KMS-11 (cell line): Measurements from ENCODE around the gene MYO1E.

Experiments used
- H2AFZ ChIP-seq: fragments of 200-600 bp; sonication (generic); 2 replicates; pipeline ENCODE4 v1.6.1; 2016; ENCODE audit warnings: antibody characterized with exemption, mixed run types, low read depth
- H3K27ac ChIP-seq: fragments of 200-600 bp; sonication (generic); 2 replicates; pipeline ENCODE4 v1.6.1; 2016; ENCODE audit warnings: mild to moderate bottlenecking, mixed run types
- H3K27me3 ChIP-seq: fragments of 200-600 bp; sonication (generic); 2 replicates; pipeline ENCODE4 v1.6.1; 2017; ENCODE audit warnings: mild to moderate bottlenecking, low read depth, mixed run types, moderate library complexity; ENCODE audit not compliant: insufficient read depth
- H3K36me3 ChIP-seq: fragments of 200-600 bp; sonication (generic); 2 replicates; pipeline ENCODE4 v1.6.1; 2017; ENCODE audit warnings: mild to moderate bottlenecking, mixed run types; ENCODE audit not compliant: insufficient read depth
- H3K4me1 ChIP-seq: fragments of 200-600 bp; sonication (generic); 2 replicates; pipeline ENCODE4 v1.6.1; 2016; ENCODE audit warnings: mild to moderate bottlenecking, low read depth, mixed run types; ENCODE audit not compliant: poor library complexity, severe bottlenecking
- H3K4me2 ChIP-seq: fragments of 200-600 bp; sonication (generic); 2 replicates; pipeline ENCODE4 v1.7.0; 2016; ENCODE audit warnings: mild to moderate bottlenecking, mixed run types
- H3K4me3 ChIP-seq: fragments of 200-600 bp; sonication (generic); IDR thresholded peaks from 2 replicates; pipeline ENCODE4 v1.6.1; 2017; ENCODE audit warnings: low read depth, low read length, mixed read lengths; ENCODE audit not compliant: insufficient read depth
- H3K79me2 ChIP-seq: fragments of 200-600 bp; sonication (generic); 2 replicates; pipeline ENCODE4 v1.6.1; 2016; ENCODE audit warnings: low read depth, mixed run types; ENCODE audit not compliant: insufficient read depth
- H3K9ac ChIP-seq: fragments of 200-600 bp; sonication (generic); 2 replicates; pipeline ENCODE4 v1.6.1; 2016; ENCODE audit warnings: mild to moderate bottlenecking, mixed run types
- H4K20me1 ChIP-seq: fragments of 200-600 bp; sonication (generic); 2 replicates; pipeline ENCODE4 v1.6.1; 2016; ENCODE audit warnings: mild to moderate bottlenecking, mixed run types; ENCODE audit not compliant: insufficient read depth
- TF ChIP-seq, protein P1 (sequence below): fragments of 200-600 bp; sonication (generic); conservative IDR thresholded peaks from 2 replicates; pipeline ENCODE4 v1.6.1; 2017; ENCODE audit warnings: low read depth, mild to moderate bottlenecking, antibody characterized with exemption, low read length, moderate library complexity, mixed read lengths

The MYO1E gene

DNA sequence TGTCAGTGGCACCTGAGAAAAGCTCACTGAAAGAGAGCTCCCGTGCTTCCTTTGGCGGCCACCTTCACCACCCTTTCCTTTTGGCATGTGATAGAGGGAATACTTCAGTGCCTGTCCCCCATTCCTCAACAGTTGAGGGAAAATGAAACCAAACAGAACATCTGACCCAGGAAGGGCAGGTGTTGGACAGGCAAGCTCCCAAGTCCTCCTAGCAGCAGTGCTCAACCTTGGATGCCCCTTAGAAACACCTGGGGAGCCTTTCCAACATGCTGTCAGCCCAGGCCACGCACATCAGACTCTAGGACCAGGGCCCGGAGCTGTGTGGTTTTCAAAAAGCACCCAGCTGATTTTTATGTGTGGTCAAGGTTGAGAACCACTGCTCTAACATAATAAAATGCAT is 143.7 kb downstream of the MYO1E start:
- Histone ChIP-seq H3K9ac (no peak overlapping the region), H4K20me1 (no peaks in the 10 kb centered on the region), H3K27ac (no peak overlapping the region), H3K4me3 (no peak overlapping the region), H3K4me1 (no peaks in the 10 kb centered on the region), H3K27me3 (no peaks in the 10 kb centered on the region), H3K36me3 (no peaks in the 10 kb centered on the region), H2AFZ (no peak overlapping the region), H3K4me2 (no peak overlapping the region), H3K79me2 (no peaks in the 10 kb centered on the region)
- TF ChIP-seq, protein P1, sequence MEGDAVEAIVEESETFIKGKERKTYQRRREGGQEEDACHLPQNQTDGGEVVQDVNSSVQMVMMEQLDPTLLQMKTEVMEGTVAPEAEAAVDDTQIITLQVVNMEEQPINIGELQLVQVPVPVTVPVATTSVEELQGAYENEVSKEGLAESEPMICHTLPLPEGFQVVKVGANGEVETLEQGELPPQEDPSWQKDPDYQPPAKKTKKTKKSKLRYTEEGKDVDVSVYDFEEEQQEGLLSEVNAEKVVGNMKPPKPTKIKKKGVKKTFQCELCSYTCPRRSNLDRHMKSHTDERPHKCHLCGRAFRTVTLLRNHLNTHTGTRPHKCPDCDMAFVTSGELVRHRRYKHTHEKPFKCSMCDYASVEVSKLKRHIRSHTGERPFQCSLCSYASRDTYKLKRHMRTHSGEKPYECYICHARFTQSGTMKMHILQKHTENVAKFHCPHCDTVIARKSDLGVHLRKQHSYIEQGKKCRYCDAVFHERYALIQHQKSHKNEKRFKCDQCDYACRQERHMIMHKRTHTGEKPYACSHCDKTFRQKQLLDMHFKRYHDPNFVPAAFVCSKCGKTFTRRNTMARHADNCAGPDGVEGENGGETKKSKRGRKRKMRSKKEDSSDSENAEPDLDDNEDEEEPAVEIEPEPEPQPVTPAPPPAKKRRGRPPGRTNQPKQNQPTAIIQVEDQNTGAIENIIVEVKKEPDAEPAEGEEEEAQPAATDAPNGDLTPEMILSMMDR = no peak

DNA sequence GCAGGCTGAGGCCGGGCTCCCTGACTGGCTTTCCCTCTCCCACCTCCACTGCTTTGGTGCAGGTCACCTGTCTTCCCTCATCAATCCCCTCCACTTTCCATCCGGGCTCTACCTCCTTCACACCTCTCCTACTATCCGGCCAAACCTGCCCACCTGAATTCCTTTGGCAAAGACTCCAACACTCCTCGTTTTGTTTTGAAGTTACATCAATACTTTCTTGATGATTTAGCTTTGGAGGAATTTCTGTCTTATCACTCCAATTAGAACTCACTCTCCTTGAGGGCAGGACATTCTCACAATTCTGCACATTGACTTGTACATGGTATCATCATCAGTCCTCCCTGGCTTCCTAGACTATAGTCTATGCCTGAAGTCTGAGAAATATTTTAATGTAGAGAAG is 145.7 kb downstream of the MYO1E start:
- no peaks in the 10 kb centered on the region for H3K4me1 ChIP-seq
- H3K79me2 ChIP-seq = no peaks in the 10 kb centered on the region
- no peak overlapping the region for H3K27ac ChIP-seq
- no peaks in the 10 kb centered on the region for H3K27me3 ChIP-seq
- TF ChIP-seq, protein P1 = no peak
- H3K36me3 ChIP-seq = no peaks in the 10 kb centered on the region
- H2AFZ ChIP-seq = no peak overlapping the region
- no peak overlapping the region for H3K4me3 ChIP-seq
- no peak overlapping the region for H3K9ac ChIP-seq
- no peak overlapping the region for H3K4me2 ChIP-seq
- H4K20me1 ChIP-seq = no peaks in the 10 kb centered on the region

DNA sequence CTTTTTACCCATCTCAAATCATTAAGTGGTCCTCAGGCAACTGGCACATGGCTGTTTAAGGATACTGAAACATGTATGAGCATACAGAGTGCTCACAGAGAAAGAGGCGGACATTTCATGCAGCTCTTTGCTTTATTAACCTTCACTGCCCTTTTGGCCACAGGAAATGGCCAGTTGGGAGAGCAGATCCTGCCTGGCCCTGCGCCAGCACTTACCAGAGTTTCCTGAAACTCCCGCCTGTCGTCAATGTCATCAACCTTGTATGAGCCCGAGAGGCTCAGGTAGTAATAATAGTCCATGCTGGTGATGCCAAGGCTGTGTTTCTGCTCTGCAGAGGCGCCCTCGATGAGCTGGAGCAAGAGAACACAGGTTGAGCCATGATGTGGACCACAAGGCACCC is 148.2 kb downstream of the MYO1E start:
- Histone ChIP-seq H3K4me2 (no peak overlapping the region), H2AFZ (no peak overlapping the region), H3K4me3 (no peak overlapping the region), H4K20me1 (no peaks in the 10 kb centered on the region), H3K36me3 (no peaks in the 10 kb centered on the region), H3K79me2 (no peaks in the 10 kb centered on the region), H3K9ac (no peak overlapping the region), H3K27me3 (no peaks in the 10 kb centered on the region), H3K27ac (no peak overlapping the region), H3K4me1 (no peaks in the 10 kb centered on the region)
- TF ChIP-seq, protein P1 = no peak

DNA sequence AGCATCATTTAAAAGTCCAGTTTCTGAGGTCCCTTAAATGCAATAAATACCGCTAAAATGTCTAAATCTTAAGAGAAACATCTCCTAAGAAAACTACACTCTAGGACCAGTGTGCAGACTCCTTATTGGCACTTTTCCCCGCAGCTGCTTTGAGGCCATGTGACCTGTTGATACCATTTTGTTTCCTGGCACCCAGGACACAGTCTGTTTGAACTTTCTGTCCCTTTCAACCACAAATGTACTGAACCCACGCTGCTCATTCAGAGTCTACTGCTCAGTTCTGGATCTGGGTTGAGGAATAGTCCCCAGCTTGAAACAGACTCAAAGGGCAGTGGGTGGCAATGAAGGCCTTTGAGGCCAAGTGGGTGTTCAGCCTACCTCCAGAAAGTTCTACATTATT is 148.9 kb downstream of the MYO1E start:
- no peak overlapping the region for H3K9ac ChIP-seq
- H3K27ac ChIP-seq = no peak overlapping the region
- H3K79me2 ChIP-seq = no peaks in the 10 kb centered on the region
- no peaks in the 10 kb centered on the region for H4K20me1 ChIP-seq
- no peaks in the 10 kb centered on the region for H3K36me3 ChIP-seq
- H3K4me1 ChIP-seq = no peaks in the 10 kb centered on the region
- H3K4me3 ChIP-seq = no peak overlapping the region
- H2AFZ ChIP-seq = no peak overlapping the region
- no peaks in the 10 kb centered on the region for H3K27me3 ChIP-seq
- TF ChIP-seq, protein P1 = no peak
- no peak overlapping the region for H3K4me2 ChIP-seq
